Stimulated activated effector memory CD8-positive, alpha-beta T cell treated with anti-CD3 and anti-CD28 coated beads, Interleukin-12 subunit alpha, Interleukin-12 subunit beta, amount 100 ng/mL, for 72 hours (primary cell): ENCODE measurements around the gene CDH9.

Experiments
- ATAC-seq: fragments of 150-1000 bp; cut with Tn5 transposase; 2 replicates; pipeline ENCODE4 v1.10.0; 2021
- DNase-seq, 2 donors: peaks; one replicate each; pipeline ENCODE4 v3.0.0; 2021 to 2022; ENCODE audit warnings: low spot score in 2 of 2
- H3K27ac Mint-ChIP-seq: one replicate; pipeline ENCODE4 v1.8.0; 2022; ENCODE audit warnings: mild to moderate bottlenecking, mixed read lengths
- H3K36me3 Mint-ChIP-seq: one replicate; pipeline ENCODE4 v1.8.0; 2022; ENCODE audit warnings: mild to moderate bottlenecking, mixed read lengths
- H3K4me1 Mint-ChIP-seq: one replicate; pipeline ENCODE4 v1.8.0; 2022; ENCODE audit warnings: mixed read lengths
- H3K4me3 Mint-ChIP-seq: one replicate; pipeline ENCODE4 v1.8.0; 2022; ENCODE audit warnings: mild to moderate bottlenecking, mixed read lengths
- H3K9me3 Mint-ChIP-seq: one replicate; pipeline ENCODE4 v1.8.0; 2022; ENCODE audit warnings: mixed read lengths

The CDH9 gene

DNA sequence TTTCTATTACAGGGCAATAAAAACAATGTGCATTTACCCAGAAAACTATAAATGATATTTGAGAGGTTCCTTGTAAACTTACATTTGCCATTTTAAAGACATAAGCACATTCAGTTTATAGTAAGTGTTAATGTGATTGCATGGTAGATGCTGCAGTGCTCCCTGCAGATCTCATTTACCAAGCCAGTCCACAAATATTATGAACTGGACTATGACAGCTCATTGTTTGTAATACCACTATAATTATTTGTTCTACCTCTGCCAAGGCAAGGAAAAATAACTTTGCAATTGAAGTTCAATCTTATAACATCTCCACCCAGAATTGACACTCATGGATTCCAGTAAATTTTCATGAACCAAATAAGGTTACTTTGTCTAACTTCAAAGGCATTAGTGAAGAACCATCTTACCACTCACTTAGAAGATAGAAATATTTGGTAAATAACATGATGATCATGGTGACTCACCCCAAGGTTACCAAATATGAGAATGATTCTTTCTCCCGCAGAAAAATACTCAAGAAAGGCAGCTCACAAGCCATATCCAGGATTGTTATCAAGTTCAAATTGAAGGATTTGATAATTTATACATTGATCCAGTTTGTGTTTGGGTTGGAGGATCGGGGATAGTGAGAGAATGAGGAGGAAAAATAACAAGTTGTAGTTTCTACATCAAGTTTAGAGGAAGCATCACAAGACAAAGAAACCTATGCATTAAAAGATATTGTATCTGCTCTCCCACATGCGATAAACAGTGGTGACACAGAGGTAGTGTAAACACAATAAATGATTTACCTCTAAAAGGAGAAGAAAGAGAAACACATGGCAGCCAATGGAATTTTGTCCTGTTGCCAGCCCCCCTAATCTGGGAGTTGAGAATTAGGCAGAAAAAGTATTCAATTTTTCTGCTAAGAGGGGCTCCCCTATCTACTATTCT, 29.5 kb downstream of the CDH9 start:
- no peak overlapping the region for H3K27ac Mint-ChIP-seq
- peaks cover 23% of the 10 kb centered on the region for H3K9me3 Mint-ChIP-seq
- DNase-seq, result no peak
- no peaks in the 10 kb centered on the region for H3K36me3 Mint-ChIP-seq
- no peaks in the 10 kb centered on the region for H3K4me1 Mint-ChIP-seq
- no peak overlapping the region for H3K4me3 Mint-ChIP-seq
- ATAC-seq, result no peak

DNA sequence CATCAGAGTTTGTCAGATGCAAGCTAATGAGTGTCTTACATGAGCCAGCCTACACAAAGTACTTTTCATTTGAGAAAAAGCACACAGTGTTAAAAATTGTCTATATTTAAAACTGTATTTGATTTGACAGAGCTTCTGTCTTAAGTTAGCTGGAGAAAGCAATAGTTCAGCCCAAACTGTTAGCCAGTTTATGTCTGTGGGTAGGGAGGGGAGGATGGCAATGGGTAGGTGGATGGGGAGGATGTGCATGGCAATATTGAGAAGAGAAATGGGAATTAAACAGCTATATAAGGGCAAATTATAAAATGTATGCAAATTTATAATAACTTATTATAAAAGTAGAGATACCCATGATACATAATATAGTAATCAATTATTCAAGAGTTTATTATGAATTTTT, 31.3 kb downstream of the CDH9 start:
- ATAC-seq (no peak), DNase-seq (no peak)
- H3K36me3 Mint-ChIP-seq, result no peaks in the 10 kb centered on the region
- no peaks in the 10 kb centered on the region for H3K4me1 Mint-ChIP-seq
- H3K4me3 Mint-ChIP-seq, result no peak overlapping the region
- peaks cover 24% of the 10 kb centered on the region for H3K9me3 Mint-ChIP-seq
- H3K27ac Mint-ChIP-seq, result no peak overlapping the region

DNA sequence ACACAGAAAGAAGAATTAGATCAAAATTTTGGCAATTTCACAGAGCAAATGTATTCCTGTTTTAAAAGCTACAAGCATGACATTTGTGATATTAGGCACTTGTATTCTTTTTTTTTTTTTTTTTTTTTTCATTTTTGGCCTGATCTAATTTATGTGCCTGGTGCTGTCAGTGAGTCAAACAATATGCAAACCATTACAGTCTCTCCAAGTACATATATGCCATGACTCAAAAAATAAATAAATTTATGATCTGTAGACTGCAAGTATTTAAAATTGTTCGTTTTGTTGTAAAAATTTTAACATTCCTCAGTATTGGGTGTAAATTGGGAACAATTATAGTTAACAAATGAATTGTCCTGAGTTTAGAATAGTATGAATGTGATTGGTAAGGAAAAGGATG, 51.4 kb downstream of the CDH9 start:
- Mint-ChIP-seq H3K36me3 (no peaks in the 10 kb centered on the region), H3K4me3 (no peak overlapping the region), H3K27ac (no peak overlapping the region), H3K9me3 (peaks cover 17% of the 10 kb centered on the region), H3K4me1 (no peaks in the 10 kb centered on the region)
- ATAC-seq (no peak), DNase-seq (no peak)

DNA sequence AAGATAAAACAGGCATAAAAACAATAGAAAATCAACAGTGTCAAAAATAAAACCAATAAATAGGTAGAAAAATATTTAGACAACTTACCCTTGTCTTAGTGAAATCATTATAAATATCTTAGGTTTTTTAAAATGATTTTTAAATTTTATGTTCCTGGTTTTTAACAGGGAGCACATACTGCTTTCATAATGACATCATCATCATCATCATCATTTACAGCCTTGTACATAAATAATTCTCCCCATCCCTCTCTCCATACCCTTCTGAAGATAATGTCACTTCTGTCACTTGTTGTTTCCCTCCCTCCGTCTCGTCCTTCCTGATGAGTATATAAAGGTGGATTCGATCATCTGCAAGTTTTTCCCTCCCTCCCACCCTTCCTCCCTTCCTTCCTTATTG, 56.6 kb downstream of the CDH9 start:
- Mint-ChIP-seq H3K36me3 (no peaks in the 10 kb centered on the region), H3K9me3 (peaks cover 16% of the 10 kb centered on the region), H3K4me3 (no peak overlapping the region), H3K27ac (no peak overlapping the region), H3K4me1 (no peaks in the 10 kb centered on the region)
- no peak for ATAC-seq
- no peak for DNase-seq

DNA sequence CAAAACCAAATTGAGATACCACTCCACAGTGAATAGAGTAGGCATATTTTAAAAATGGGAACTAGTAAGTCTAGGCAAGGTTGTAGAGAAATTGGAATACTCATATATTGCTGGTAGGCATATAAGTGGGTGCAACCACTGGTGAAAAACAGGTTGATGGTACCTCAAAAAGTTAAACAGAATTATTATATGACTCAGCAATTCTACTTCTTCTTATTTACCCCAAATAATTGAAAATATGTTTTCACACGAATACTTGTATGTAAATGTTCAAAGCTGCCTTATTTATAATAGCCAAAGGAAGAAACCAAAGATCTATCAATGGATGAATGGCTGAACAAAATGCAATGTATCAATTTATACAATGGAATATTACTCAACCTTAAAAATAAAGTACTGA, 79.1 kb downstream of the CDH9 start:
- H3K9me3 Mint-ChIP-seq, result peaks cover 19% of the 10 kb centered on the region
- no peak for DNase-seq
- ATAC-seq, result no peak
- no peak overlapping the region for H3K27ac Mint-ChIP-seq
- no peaks in the 10 kb centered on the region for H3K4me1 Mint-ChIP-seq
- H3K4me3 Mint-ChIP-seq, result no peak overlapping the region
- H3K36me3 Mint-ChIP-seq, result no peaks in the 10 kb centered on the region

DNA sequence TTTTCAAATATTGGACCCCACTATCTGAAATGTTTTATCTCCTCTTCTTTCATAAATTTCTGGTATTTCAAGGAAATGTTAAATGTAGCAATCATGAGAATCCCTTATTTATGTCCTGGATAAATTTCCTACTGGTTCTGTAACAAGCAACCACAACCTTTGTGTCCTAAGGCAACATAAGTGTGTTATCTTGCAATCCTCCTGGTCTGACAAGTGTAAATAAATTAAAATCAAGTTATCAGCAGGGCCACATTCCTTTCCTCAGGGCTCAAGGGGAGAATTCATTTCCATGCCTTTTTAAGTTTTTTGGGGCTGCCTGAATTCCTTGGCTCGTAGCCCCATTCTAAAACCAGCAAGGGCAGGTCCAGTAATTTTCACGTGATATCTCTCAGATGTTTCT, 83.2 kb downstream of the CDH9 start:
- DNase-seq (no peak), ATAC-seq (no peak)
- peaks cover 18% of the 10 kb centered on the region for H3K9me3 Mint-ChIP-seq
- H3K4me1 Mint-ChIP-seq, result no peaks in the 10 kb centered on the region
- H3K27ac Mint-ChIP-seq, result no peak overlapping the region
- no peaks in the 10 kb centered on the region for H3K36me3 Mint-ChIP-seq
- H3K4me3 Mint-ChIP-seq, result no peak overlapping the region

DNA sequence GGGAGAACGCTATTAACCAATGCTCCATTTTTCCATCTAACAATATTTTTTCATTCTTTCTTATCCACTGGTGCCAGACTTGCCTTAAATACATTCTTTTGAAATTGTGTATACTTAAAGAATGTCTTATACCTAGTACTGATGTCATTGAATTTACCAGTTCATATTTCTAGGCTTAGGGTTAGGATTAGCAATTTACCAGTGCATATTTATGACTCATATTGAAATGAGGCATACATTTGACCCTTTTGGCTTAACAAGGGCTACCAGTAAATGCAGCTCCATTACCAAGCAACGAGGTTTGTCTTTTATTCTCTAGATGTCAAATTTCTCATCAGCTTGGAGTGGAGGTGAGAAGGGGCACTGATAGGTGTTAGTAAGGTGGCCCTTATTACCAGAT, 89.5 kb downstream of the CDH9 start:
- Mint-ChIP-seq H3K36me3 (no peaks in the 10 kb centered on the region), H3K27ac (no peak overlapping the region), H3K4me3 (no peak overlapping the region), H3K9me3 (peaks cover 19% of the 10 kb centered on the region), H3K4me1 (no peaks in the 10 kb centered on the region)
- ATAC-seq (no peak), DNase-seq (no peak)

DNA sequence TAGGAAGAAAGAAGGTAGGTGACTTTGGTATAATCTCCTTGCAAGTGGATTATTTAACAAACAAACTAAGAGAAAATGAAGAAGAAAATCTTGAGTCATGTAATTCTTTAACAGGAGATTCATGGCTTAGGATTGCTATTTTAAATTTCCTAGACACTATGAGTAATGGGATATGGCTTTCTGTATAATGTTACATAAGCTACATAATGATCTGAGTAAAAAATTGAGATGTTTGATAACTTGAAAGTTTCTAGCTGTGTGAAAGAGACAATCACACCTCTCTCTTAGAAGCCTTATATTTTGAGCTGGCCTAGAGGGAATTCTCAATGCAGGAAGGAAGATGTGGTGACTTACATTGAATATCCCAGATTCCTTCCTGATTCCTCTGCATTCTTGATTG, 92.5 kb downstream of the CDH9 start:
- no peaks in the 10 kb centered on the region for H3K4me1 Mint-ChIP-seq
- no peak overlapping the region for H3K27ac Mint-ChIP-seq
- H3K36me3 Mint-ChIP-seq, result no peaks in the 10 kb centered on the region
- no peak overlapping the region for H3K4me3 Mint-ChIP-seq
- no peak for ATAC-seq
- H3K9me3 Mint-ChIP-seq, result peaks cover 17% of the 10 kb centered on the region
- no peak for DNase-seq

DNA sequence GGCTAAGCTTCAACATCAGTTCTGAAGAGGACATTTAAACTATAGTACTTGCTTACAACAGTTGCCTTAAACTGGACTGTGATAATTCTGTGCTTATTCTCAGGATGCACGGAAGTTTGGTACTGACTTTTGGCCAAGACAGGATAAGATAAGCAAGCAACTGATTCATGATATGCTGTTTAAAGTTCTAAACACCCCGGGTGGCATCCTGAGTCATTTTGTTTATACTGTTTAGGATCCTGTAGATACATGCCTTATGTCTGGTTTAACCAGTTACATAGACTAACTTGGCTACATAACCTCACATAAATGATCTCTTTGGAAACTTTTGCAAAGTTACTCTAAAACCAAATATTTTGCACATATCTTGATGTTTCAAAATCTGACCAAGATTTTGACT, 95.9 kb downstream of the CDH9 start:
- H3K36me3 Mint-ChIP-seq, result no peaks in the 10 kb centered on the region
- ATAC-seq (no peak), DNase-seq (no peak)
- peaks cover 10% of the 10 kb centered on the region for H3K9me3 Mint-ChIP-seq
- H3K4me3 Mint-ChIP-seq, result no peak overlapping the region
- H3K4me1 Mint-ChIP-seq, result no peaks in the 10 kb centered on the region
- H3K27ac Mint-ChIP-seq, result no peak overlapping the region

DNA sequence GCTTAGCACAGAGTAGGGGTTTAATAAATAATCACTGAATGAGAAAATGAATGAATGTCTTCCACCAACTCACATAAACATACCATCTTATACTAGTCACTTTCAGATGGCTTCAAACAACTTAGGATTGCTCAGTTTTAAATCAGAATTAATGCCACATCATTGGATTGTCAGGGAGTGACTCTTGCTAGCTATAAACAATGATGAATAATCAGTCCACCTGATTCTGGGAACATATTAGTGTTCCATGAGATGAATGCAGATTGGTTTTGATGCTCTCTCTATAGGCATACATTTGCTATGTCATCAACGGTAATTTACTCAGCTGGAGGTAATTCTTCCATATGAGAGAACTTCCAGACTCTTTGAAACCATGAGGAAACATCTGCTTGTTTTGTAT, 97.4 kb downstream of the CDH9 start:
- no peak overlapping the region for H3K27ac Mint-ChIP-seq
- no peaks in the 10 kb centered on the region for H3K36me3 Mint-ChIP-seq
- H3K9me3 Mint-ChIP-seq, result peaks cover 7% of the 10 kb centered on the region
- DNase-seq (no peak), ATAC-seq (no peak)
- H3K4me3 Mint-ChIP-seq, result no peak overlapping the region
- H3K4me1 Mint-ChIP-seq, result no peaks in the 10 kb centered on the region

DNA sequence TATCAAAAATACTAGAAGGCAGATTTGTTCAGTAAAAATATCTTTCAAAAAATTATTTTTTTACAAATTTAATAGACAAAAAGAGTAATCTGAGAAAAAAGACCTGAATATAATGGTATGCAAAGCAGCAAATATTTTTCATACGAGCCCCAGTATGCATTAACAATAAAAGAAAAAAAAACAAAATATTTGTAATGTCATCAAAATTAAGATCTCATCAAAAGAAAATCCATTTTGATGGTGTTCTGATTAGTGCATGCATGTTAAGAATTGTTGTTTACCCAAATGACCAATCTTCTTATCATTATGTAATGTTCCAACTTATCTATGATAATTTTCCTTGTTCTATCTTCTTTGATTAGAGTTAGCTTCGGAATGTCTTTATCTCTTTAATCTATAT, 106.1 kb downstream of the CDH9 start:
- Mint-ChIP-seq H3K27ac (no peak overlapping the region), H3K4me3 (no peak overlapping the region), H3K9me3 (peaks cover 20% of the 10 kb centered on the region), H3K4me1 (no peaks in the 10 kb centered on the region), H3K36me3 (no peaks in the 10 kb centered on the region)
- no peak for ATAC-seq
- no peak for DNase-seq

DNA sequence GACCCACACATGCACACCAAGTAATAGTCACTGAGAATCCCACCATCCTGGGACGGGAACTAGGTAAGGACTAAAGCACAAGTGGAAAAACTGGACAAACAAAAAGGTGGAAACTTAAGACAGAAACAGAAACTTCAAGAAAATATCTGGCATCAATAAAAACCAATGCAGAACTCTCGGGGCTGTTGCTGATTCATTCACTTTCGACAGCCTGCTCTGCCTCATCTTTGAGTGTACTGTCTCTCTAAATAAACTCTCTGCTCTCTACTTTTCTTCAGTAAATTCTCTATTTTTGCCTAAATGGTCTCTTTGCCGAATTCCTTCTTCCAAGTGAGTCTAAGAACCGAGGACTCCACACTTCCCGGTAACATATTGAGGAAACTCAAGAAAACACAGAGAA, 116.9 kb downstream of the CDH9 start:
- ATAC-seq, result no peak
- H3K9me3 Mint-ChIP-seq, result peaks cover 38% of the 10 kb centered on the region

DNA sequence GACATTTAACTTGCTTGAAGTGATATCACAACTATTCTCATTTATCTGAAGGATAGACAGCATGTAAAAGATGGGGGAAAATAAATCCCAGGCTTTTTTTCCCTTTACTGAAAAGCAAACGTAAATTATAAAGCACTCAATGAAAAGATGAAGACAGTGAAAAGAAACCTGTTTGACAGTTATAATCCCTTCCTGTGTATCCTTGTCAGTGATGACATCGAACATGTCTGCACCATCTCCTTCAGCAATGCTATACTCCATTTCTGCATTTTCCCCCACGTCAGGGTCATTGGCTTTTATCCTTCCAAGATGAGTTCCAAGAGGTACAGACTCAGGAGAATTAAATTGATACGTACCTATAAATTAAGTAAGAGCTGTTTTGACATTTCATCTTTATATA, 134.9 kb downstream of the CDH9 start:
- no peak overlapping the region for H3K27ac Mint-ChIP-seq
- H3K4me3 Mint-ChIP-seq, result no peak overlapping the region
- DNase-seq (no peak), ATAC-seq (no peak)
- peaks cover 5% of the 10 kb centered on the region for H3K9me3 Mint-ChIP-seq
- H3K36me3 Mint-ChIP-seq, result no peaks in the 10 kb centered on the region
- no peaks in the 10 kb centered on the region for H3K4me1 Mint-ChIP-seq

More for the DNA sequence above, 116.9 kb downstream of the CDH9 start:
- no peak overlapping the region for H3K4me3 Mint-ChIP-seq
- DNase-seq, result no peak
- no peaks in the 10 kb centered on the region for H3K36me3 Mint-ChIP-seq
- H3K27ac Mint-ChIP-seq, result no peak overlapping the region
- H3K4me1 Mint-ChIP-seq, result no peaks in the 10 kb centered on the region

DNA sequence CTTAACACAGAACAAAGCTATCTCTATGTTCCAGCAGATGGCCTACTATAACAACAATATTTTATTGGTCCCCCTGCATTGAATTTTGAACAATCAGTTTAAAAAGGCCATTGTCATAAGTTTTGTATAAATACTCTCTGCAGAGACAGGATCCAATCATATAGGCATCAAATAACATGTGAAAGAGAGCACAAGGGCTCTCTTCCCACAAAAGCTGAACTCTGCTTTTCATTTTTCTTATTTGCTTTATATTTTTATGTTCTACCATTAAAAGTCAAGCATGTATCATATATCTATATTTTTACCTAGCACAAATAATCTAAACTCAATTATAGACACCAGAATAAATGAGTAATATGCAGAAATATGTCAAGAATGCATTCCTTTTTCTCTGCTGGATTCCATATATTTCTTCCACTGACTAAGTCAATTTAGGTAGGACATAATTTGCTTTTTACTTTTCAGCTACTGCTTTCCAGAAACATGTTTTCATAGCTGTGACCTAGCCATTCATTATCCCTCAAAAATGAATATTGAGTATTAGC, 143.6 kb downstream of the CDH9 start:
- H3K9me3 Mint-ChIP-seq, result peaks cover 13% of the 10 kb centered on the region
- ATAC-seq, result no peak
- no peak for DNase-seq
- H3K36me3 Mint-ChIP-seq, result no peaks in the 10 kb centered on the region
- no peak overlapping the region for H3K27ac Mint-ChIP-seq
- H3K4me3 Mint-ChIP-seq, result no peak overlapping the region
- H3K4me1 Mint-ChIP-seq, result no peaks in the 10 kb centered on the region

DNA sequence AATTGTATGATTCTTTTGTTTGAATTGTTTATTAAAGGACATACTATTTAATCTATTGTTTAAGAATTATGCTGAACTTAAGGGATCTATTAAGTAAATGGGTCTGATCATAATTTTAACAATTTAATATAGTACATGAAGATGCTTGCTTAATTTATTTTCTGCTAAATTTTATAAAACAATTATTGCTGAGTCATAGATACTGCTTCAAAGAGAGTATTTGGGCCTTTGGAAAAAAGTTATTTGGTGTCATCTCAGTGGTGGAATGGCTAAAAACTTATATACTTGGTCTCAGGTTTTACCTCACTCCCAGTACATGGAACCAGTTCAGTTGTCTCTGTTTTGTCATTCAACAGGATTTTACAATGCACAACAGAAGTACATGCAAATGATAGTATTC, 145.3 kb downstream of the CDH9 start:
- Mint-ChIP-seq H3K9me3 (peaks cover 16% of the 10 kb centered on the region), H3K27ac (no peak overlapping the region), H3K36me3 (no peaks in the 10 kb centered on the region), H3K4me3 (no peak overlapping the region), H3K4me1 (no peaks in the 10 kb centered on the region)
- no peak for ATAC-seq
- DNase-seq, result no peak

DNA sequence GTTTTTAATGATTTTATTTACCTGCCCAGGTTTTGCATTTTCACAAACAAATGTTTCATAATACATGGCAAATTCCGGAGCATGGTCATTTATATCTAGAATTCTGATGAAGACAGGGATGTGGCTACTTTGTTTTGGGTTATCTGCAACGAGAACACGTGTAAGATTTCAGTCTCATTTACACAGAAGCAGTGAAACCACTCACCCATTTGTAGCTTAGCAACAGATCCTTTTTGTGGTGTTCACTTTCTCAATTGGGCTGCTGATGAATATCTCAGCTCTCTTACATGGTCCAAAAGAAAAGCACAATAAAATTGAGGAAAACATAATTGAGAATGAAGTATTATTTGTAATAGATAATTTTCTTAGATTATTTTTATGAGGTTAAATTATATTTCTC, 148.6 kb downstream of the CDH9 start:
- DNase-seq (no peak), ATAC-seq (no peak)
- Mint-ChIP-seq H3K4me1 (no peaks in the 10 kb centered on the region), H3K4me3 (no peak overlapping the region), H3K27ac (no peak overlapping the region), H3K9me3 (peaks cover 11% of the 10 kb centered on the region), H3K36me3 (no peaks in the 10 kb centered on the region)
